SH-SY5Y (cell line): Measurements from ENCODE around the gene CDH4.

Source experiments
- GATA2 ChIP-seq: IDR thresholded peaks from 2 replicates; pipeline ENCODE4 v1.6.1; 2011; ENCODE audit warnings: mild to moderate bottlenecking, low read depth, low read length
- GATA3 ChIP-seq: IDR thresholded peaks from 2 replicates; pipeline ENCODE4 v1.6.1; 2011; ENCODE audit warnings: low read depth, mild to moderate bottlenecking, low read length, moderate library complexity

- TF ChIP-seq GATA2 (no peak), GATA3 (no peak)
Observed at GRCh38 chr20:61220131-61220530, 31.9 kb upstream of the CDH4 start.
